HepG2 (cell line): ENCODE measurements around the gene CCDC116. TPM values are rescaled to one million over a fixed set of nuclear protein-coding genes. Genes with fewer than 3 reads are reported as not detected.
A peak's percentile ranks its signal among the peaks of the same experiment; 100 is the strongest.

Experiments used
- ARNT2 ChIP-seq: sonication (generic); formaldehyde crosslinking; IDR thresholded peaks from 2 replicates; pipeline ENCODE4 v1.8.0; 2022; ENCODE audit warnings: mild to moderate bottlenecking, low read depth, missing genetic modification reagents, moderate library complexity
- BCLAF1 ChIP-seq: fragments of 450-650 bp; IDR thresholded peaks from 2 replicates; pipeline ENCODE4 v1.6.1; 2017; ENCODE audit warnings: mild to moderate bottlenecking
- CBFB ChIP-seq: sonication (generic); formaldehyde crosslinking; IDR thresholded peaks from 2 replicates; pipeline ENCODE4 v1.4.0; 2020; ENCODE audit warnings: missing genetic modification reagents
- CREB1 ChIP-seq, 2 experiments: fragments of 450-650 bp in 1 of 2; IDR thresholded peaks; 2 replicates each; pipeline ENCODE4 v1.6.1; 2016 to 2017; ENCODE audit warnings: control low read depth in 1 of 2, mild to moderate bottlenecking in 1 of 2, missing compliant biosample characterization in 1 of 2, missing genetic modification characterization in 1 of 2
- DMAP1 ChIP-seq: IDR thresholded peaks from 2 replicates; pipeline ENCODE4 v1.6.1; 2016
- FOXO1 ChIP-seq: sonication (generic); formaldehyde crosslinking; IDR thresholded peaks from 2 replicates; pipeline ENCODE4 v1.4.0; 2020; ENCODE audit warnings: missing genetic modification reagents
- HINFP ChIP-seq: sonication (generic); formaldehyde crosslinking; IDR thresholded peaks from 2 replicates; pipeline ENCODE4 v1.4.0; 2020; ENCODE audit warnings: low read depth, mild to moderate bottlenecking, missing genetic modification reagents
- HMG20B ChIP-seq: conservative IDR thresholded peaks from 2 replicates; pipeline ENCODE4 v1.6.1; 2016; ENCODE audit warnings: missing genetic modification reagents, missing compliant biosample characterization
- ISL2 ChIP-seq: sonication (generic); formaldehyde crosslinking; IDR thresholded peaks from 2 replicates; pipeline ENCODE4 v1.5.0; 2020; ENCODE audit warnings: missing genetic modification reagents
- JUN ChIP-seq: sonication (generic); formaldehyde crosslinking; IDR thresholded peaks from 2 replicates; pipeline ENCODE4 v1.4.0; 2020; ENCODE audit warnings: mild to moderate bottlenecking, missing genetic modification reagents
- KDM2A ChIP-seq: sonication (generic); formaldehyde crosslinking; IDR thresholded peaks from 2 replicates; pipeline ENCODE4 v1.4.0; 2020; ENCODE audit warnings: low read depth, missing genetic modification reagents, borderline replicate concordance
- KDM5A ChIP-seq: fragments of 200-600 bp; sonication (generic); IDR thresholded peaks from 2 replicates; pipeline ENCODE4 v1.7.0; 2018; ENCODE audit warnings: antibody characterized with exemption, mild to moderate bottlenecking, low read length, borderline replicate concordance
- MTERF4 ChIP-seq: sonication (generic); formaldehyde crosslinking; IDR thresholded peaks from 2 replicates; pipeline ENCODE4 v1.8.0; 2023; ENCODE audit warnings: mild to moderate bottlenecking, missing genetic modification reagents
- PAX8 ChIP-seq: sonication (generic); formaldehyde crosslinking; IDR thresholded peaks from 2 replicates; pipeline ENCODE4 v1.8.0; 2022; ENCODE audit warnings: mild to moderate bottlenecking, missing genetic modification reagents, borderline replicate concordance
- PREB ChIP-seq: sonication (generic); formaldehyde crosslinking; IDR thresholded peaks from 2 replicates; pipeline ENCODE4 v1.4.0; 2020; ENCODE audit warnings: missing genetic modification reagents
- SALL2 ChIP-seq: sonication (generic); formaldehyde crosslinking; IDR thresholded peaks from 2 replicates; pipeline ENCODE4 v1.8.1; 2023; ENCODE audit warnings: mild to moderate bottlenecking, missing genetic modification reagents, inconsistent platforms
- SMARCE1 ChIP-seq: fragments of 450-650 bp; IDR thresholded peaks from 2 replicates; pipeline ENCODE4 v1.6.1; 2017; ENCODE audit warnings: borderline replicate concordance
- SNAPC2 ChIP-seq: sonication (generic); formaldehyde crosslinking; IDR thresholded peaks from 2 replicates; pipeline ENCODE4 v1.8.1; 2022; ENCODE audit warnings: mild to moderate bottlenecking, missing genetic modification reagents
- TBX3 ChIP-seq: fragments of 450-650 bp; IDR thresholded peaks from 2 replicates; pipeline ENCODE4 v1.6.1; 2017; ENCODE audit warnings: antibody characterized with exemption, mild to moderate bottlenecking, inconsistent platforms, borderline replicate concordance
- ZNF703 ChIP-seq: sonication (generic); formaldehyde crosslinking; IDR thresholded peaks from 2 replicates; pipeline ENCODE4 v1.5.1; 2020; ENCODE audit warnings: missing genetic modification reagents, mild to moderate bottlenecking, moderate library complexity, borderline replicate concordance
- ZNF724P ChIP-seq: sonication (generic); formaldehyde crosslinking; IDR thresholded peaks from 2 replicates; pipeline ENCODE4 v1.8.0; 2022; ENCODE audit warnings: missing genetic modification reagents, borderline replicate concordance
- polyA plus RNA-seq, 8 experiments: library from polyadenylated mRNA; depleted of rRNA in 3 of 8; stranded (reverse) in 7 of 8; unstranded in 1 of 8; fragments of >200 nt; fragmentation: Illumina TruSeq in 4 of 8; extraction: Trizol in 4 of 8; gene quantifications; 2 replicates each; pipeline versions ENCODE4 v1.2.1 to v1.2.3, GENCODE V29; 2011 to 2016; ENCODE audit warnings: low read depth in 4 of 8, missing spikeins in 1 of 8, mixed read lengths in 1 of 8; ENCODE audit not compliant: insufficient read depth in 1 of 8
- total RNA-seq, 5 experiments: library from RNA; depleted of rRNA; stranded (reverse); fragments of >200 nt; fragmentation: Illumina TruSeq; extraction: Trizol; gene quantifications; 2 replicates each; pipeline ENCODE4 v1.2.3, GENCODE V29; 2016; ENCODE audit warnings: low read depth in 1 of 5

CCDC116 gene
- total and polyA plus RNA-seq, 2 of the 13 experiments (the other 11 are each of a cell fraction or from before 2014, with no cell fraction given), result 0.15 to 0.33 TPM

GRCh38 chr22:21629255-21630149, 3.1 kb upstream of the CCDC116 start, which contains the start of gene YDJC (continued):
- peak; percentile 28; the same call in 1 of the 2 replicates for TF ChIP-seq HINFP (CRISPR knock-in tag)
- peak; percentile 99 for TF ChIP-seq DMAP1 (CRISPR knock-in tag)
- peak; percentile 32; the same call in 1 of the 2 replicates for TF ChIP-seq TBX3
- no peak for TF ChIP-seq SMARCE1
- TF ChIP-seq KDM5A, result peak; percentile 72; the same call in 1 of the 2 replicates
- TF ChIP-seq JUN, result peak; percentile 58
- 0 out of 2 replicates have a peak, but pooled peaks have one; percentile 22 for TF ChIP-seq PREB (CRISPR knock-in tag)
- no peak for TF ChIP-seq CREB1 (IDR thresholded peaks at IDR 0.05)
- TF ChIP-seq CREB1 (CRISPR knock-in tag; IDR thresholded peaks at IDR 0.05), result no peak
- peak; percentile 86 for TF ChIP-seq KDM2A (CRISPR knock-in tag)
- TF ChIP-seq ZNF724P (CRISPR knock-in tag), result no peak
- TF ChIP-seq MTERF4 (CRISPR knock-in tag), result peak; percentile 44; the same call in 1 of the 2 replicates
- peak; percentile 48; the same call in 1 of the 2 replicates for TF ChIP-seq FOXO1
- TF ChIP-seq BCLAF1, result no peak
- TF ChIP-seq HMG20B (CRISPR knock-in tag), result peak; percentile 61; the same call in 1 of the 2 replicates
- TF ChIP-seq SNAPC2 (CRISPR knock-in tag), result peak; percentile 70; the same call in 1 of the 2 replicates
- TF ChIP-seq CBFB (CRISPR knock-in tag), result peak; percentile 63; the same call in 1 of the 2 replicates
- TF ChIP-seq SALL2 (CRISPR knock-in tag), result peak; percentile 90
- TF ChIP-seq ARNT2 (CRISPR knock-in tag), result peak; percentile 92
- peak; percentile 85 for TF ChIP-seq ISL2 (CRISPR knock-in tag)
- peak; percentile 65 for TF ChIP-seq ZNF703 (CRISPR knock-in tag)
- 0 out of 2 replicates have a peak, but pooled peaks have one; percentile 92 for TF ChIP-seq PAX8 (CRISPR knock-in tag)
